ENCODE data around the gene ALDH1B1. TPM values are rescaled to one million over a fixed set of nuclear protein-coding genes. Genes with fewer than 3 reads are reported as not detected.

Gene ALDH1B1
- total RNA-seq, 1 donor: 14.3 TPM

DNA sequence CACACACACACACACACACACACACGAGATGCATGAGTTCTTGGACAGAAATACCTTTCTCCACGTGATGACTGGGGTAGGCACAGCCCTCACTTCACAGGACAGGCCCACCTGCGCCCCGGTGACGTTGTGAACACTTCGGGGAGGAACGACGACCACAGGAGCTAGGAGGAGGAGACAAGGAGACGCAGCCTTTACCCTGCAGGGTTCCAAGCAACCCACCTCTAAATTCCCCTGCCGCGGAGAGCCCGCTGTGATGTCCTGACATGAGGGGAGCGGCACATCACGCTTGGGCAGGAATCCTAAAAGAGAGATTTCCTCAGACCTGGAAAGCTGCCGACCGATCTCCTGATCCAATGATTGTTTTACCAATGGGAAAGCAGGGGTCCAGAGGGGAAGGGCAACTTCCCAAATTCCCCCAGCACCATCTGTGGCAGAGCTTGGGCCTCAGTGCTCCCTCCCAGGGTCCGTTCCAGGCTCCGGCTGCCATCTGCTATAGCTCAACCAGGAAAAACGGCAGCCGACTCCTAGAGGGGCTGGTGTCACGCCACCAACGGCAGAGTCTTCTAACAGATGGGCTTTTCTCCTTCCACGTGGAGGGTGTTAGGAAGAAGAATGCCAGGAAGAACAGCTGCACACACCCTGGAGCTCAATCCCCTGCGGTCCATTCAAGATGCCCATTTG, 21.7 kb downstream of the ALDH1B1 start:
- DNase-seq (ENCODE audit: low read depth): no peak
- TF ChIP-seq, protein P1, sequence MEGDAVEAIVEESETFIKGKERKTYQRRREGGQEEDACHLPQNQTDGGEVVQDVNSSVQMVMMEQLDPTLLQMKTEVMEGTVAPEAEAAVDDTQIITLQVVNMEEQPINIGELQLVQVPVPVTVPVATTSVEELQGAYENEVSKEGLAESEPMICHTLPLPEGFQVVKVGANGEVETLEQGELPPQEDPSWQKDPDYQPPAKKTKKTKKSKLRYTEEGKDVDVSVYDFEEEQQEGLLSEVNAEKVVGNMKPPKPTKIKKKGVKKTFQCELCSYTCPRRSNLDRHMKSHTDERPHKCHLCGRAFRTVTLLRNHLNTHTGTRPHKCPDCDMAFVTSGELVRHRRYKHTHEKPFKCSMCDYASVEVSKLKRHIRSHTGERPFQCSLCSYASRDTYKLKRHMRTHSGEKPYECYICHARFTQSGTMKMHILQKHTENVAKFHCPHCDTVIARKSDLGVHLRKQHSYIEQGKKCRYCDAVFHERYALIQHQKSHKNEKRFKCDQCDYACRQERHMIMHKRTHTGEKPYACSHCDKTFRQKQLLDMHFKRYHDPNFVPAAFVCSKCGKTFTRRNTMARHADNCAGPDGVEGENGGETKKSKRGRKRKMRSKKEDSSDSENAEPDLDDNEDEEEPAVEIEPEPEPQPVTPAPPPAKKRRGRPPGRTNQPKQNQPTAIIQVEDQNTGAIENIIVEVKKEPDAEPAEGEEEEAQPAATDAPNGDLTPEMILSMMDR (IDR thresholded peaks at IDR 0.05; ENCODE audit: insufficient read depth, low read length): no peak
- H3K4me3 ChIP-seq (ENCODE audit: low read depth, low read length): no peak overlapping the region

DNA sequence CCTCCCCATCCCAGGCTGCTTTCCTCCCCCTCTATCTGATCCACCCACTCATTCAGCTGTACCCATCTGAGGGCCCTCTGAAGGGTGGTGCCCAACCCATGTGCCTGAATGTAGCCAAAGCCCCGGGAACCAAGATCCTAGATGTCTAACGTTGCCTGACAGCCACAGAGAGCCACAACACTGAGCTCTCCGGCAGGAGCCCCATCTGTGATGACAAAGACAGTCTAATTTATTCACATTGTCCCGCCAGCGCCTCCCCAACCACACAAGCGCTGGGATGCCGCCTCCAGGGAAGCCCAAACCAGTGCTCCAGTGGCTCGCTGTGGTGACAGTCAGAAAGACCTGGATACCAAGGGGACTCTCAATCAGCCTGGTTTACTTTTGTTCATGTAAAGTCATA, 23.4 kb downstream of the ALDH1B1 start:
- H3K4me3 ChIP-seq (ENCODE audit: low read depth, low read length): no peak overlapping the region
- TF ChIP-seq, protein P1 (IDR thresholded peaks at IDR 0.05; ENCODE audit: insufficient read depth, low read length): no peak
- no peak for DNase-seq (ENCODE audit: low read depth)

DNA sequence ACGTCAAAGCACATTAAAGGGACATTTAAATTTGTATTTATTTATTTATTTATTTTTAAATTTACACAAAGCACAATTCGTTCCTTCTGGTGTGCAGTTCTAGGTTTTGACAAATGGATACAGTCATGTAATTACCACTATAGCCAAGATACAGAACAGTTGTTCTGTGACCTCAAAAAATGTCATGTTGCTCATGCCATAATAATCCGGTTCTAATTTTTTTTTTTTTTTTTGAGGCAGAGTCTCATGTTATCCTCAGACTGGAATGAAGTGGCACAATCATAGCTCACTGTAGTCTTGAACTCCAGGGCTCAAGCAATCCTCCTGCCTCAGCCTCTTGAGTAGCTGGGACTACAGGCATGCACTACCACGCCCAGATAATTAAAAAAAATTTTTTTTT, 24.0 kb downstream of the ALDH1B1 start:
- TF ChIP-seq, protein P1 (IDR thresholded peaks at IDR 0.05; ENCODE audit: insufficient read depth, low read length): no peak
- no peak overlapping the region for H3K4me3 ChIP-seq (ENCODE audit: low read depth, low read length)
- no peak for DNase-seq (ENCODE audit: low read depth)

GRCh38 chr9:38417003-38417945, 24.8 kb downstream of the ALDH1B1 start:
- no peak overlapping the region for H3K4me3 ChIP-seq (ENCODE audit: low read depth, low read length)
- no peak for DNase-seq (ENCODE audit: low read depth)
- TF ChIP-seq, protein P1 (IDR thresholded peaks at IDR 0.05; ENCODE audit: insufficient read depth, low read length): peak; percentile 37

DNA sequence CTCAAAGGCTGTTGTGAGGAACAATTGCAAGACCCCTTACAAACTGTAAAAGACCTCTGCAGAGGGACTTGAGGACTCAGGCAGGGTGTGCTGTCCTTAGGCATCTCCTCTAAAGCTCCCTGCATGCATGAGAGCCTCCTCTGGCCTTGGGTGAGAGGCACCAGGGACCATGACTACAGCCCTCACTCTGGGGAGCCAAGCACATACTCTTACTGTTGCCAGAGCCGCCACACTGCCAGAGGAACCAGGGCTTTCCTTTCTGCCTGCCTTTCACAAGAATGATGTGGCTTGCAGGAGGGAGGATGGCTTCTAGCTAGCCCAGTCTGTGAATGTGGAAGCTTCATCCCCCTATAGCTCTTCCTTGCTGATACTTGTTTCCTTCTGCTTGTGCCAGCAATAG, 25.9 kb downstream of the ALDH1B1 start:
- no peak for DNase-seq (ENCODE audit: low read depth)
- no peak overlapping the region for H3K4me3 ChIP-seq (ENCODE audit: low read depth, low read length)
- TF ChIP-seq, protein P1 (IDR thresholded peaks at IDR 0.05; ENCODE audit: insufficient read depth, low read length): no peak

DNA sequence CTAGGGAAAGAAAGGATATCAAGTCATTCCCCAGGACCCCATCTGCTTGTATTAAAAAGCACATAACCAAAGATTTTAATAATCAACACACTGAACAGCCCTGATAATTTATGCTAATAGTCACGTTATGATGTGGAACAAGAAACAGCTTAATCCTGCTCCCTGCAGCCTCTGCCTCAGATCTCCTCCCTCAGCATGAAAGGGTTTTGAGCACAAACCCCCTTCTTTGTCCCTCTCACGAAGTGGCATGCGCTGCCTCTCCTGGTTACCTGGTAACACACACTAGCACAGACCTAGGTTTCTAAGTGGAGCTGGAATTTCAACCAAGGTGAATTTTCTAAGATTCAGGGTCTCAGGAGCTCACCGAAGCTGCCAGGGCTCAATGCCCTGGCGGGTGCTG, 26.7 kb downstream of the ALDH1B1 start:
- DNase-seq (ENCODE audit: low read depth): no peak
- H3K4me3 ChIP-seq (ENCODE audit: low read depth, low read length): no peak overlapping the region
- TF ChIP-seq, protein P1 (IDR thresholded peaks at IDR 0.05; ENCODE audit: insufficient read depth, low read length): no peak
